ENCODE data around the gene SYNJ2BP.

SYNJ2BP gene

GRCh38 chr14:70391493-70392391, 25.1 kb downstream of the SYNJ2BP start:
- no peak for DNase-seq

GRCh38 chr14:70382536-70382935, 34.4 kb downstream of the SYNJ2BP start:
- DNase-seq = no peak

GRCh38 chr14:70380824-70381223, 36.1 kb downstream of the SYNJ2BP start:
- DNase-seq = no peak

- no peak for DNase-seq
Observed at GRCh38 chr14:70378696-70379095, 38.2 kb downstream of the SYNJ2BP start.

Data from SIG-M5 (cell line).